ENCODE results near the gene CHRM3.

DNA sequence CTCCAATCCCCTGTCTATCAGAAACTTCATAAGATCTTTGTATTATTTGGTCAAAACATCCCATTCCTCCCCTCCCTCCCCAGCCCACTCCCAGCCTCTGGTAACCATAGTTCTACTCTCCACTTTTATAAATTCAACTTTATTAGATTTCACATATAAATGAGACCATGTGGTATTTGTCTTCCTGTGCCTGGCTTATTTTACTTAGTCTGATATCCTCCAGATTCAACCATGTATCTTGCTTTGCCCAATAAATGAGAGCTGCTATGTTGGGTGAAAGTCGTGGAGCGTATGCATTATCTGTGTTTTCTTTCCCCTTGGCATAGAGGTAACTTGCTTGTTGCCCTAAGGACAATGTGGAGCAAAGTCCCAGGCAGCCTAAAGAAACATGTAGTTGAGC, 28.5 kb upstream of the CHRM3 start:
- TF ChIP-seq POLR2A (IDR thresholded peaks at IDR 0.05; ENCODE audit: low read depth): no peak
- TF ChIP-seq, protein P1, sequence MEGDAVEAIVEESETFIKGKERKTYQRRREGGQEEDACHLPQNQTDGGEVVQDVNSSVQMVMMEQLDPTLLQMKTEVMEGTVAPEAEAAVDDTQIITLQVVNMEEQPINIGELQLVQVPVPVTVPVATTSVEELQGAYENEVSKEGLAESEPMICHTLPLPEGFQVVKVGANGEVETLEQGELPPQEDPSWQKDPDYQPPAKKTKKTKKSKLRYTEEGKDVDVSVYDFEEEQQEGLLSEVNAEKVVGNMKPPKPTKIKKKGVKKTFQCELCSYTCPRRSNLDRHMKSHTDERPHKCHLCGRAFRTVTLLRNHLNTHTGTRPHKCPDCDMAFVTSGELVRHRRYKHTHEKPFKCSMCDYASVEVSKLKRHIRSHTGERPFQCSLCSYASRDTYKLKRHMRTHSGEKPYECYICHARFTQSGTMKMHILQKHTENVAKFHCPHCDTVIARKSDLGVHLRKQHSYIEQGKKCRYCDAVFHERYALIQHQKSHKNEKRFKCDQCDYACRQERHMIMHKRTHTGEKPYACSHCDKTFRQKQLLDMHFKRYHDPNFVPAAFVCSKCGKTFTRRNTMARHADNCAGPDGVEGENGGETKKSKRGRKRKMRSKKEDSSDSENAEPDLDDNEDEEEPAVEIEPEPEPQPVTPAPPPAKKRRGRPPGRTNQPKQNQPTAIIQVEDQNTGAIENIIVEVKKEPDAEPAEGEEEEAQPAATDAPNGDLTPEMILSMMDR (IDR thresholded peaks at IDR 0.05): no peak
- no peak for TF ChIP-seq POLR2AphosphoS5 (IDR thresholded peaks at IDR 0.05)
- no peak for TF ChIP-seq EP300 (IDR thresholded peaks at IDR 0.05)

All from esophagus muscularis mucosa (tissue), 4 donors.